SJCRH30 (cell line): Measurements from ENCODE around the gene DISP3. TPM values are rescaled to one million over a fixed set of nuclear protein-coding genes. Genes with fewer than 3 reads are reported as not detected.
"Not testable (repeated sequence)": the region's sequence is repeated elsewhere in the genome, so short reads cannot be mapped to it uniquely, and the experiment has no call there.

ENCODE experiments used
- DNase-seq, 2 experiments: peaks; one replicate each; pipeline ENCODE4 v3.0.0-alpha.2; 2015 to 2020
- H3K27ac ChIP-seq: fragments of 250-450 bp; sonication (Bioruptor Pico); 2 replicates; pipeline ENCODE4 v1.5.1; 2020; ENCODE audit warnings: mild to moderate bottlenecking, moderate library complexity
- H3K27me3 ChIP-seq: fragments of 250-450 bp; sonication (Bioruptor Pico); 2 replicates; pipeline ENCODE4 v1.5.1; 2020; ENCODE audit warnings: mild to moderate bottlenecking, moderate library complexity
- H3K36me3 ChIP-seq: fragments of 250-450 bp; sonication (Bioruptor Pico); 2 replicates; pipeline ENCODE4 v1.5.1; 2020; ENCODE audit warnings: mild to moderate bottlenecking, moderate library complexity
- H3K4me1 ChIP-seq: fragments of 250-450 bp; sonication (Bioruptor Pico); 2 replicates; pipeline ENCODE4 v1.5.1; 2020; ENCODE audit warnings: mild to moderate bottlenecking, moderate library complexity
- H3K4me3 ChIP-seq: fragments of 250-450 bp; sonication (Bioruptor Pico); 2 replicates; pipeline ENCODE4 v1.5.1; 2020; ENCODE audit warnings: mild to moderate bottlenecking, moderate library complexity
- H3K9me3 ChIP-seq: fragments of 250-450 bp; sonication (Bioruptor Pico); replicated peaks from 2 replicates; pipeline ENCODE4 v1.5.1; 2020; ENCODE audit warnings: mild to moderate bottlenecking, moderate library complexity
- total RNA-seq: library from RNA; depleted of rRNA; stranded (reverse); fragments of >200 nt; shearing (Covaris generic); gene quantifications from 2 replicates; pipeline ENCODE4 v1.2.3, GENCODE V29; 2014

The DISP3 gene
- total RNA-seq, 1 experiment from 2014 or later: 2.1 TPM

GRCh38 chr1:11566042-11566850 is 87.3 kb downstream of the DISP3 start:
- no peaks in the 10 kb centered on the region for H3K36me3 ChIP-seq
- peaks cover 40% of the 10 kb centered on the region for H3K27me3 ChIP-seq
- H3K4me3 ChIP-seq: no peak overlapping the region
- no peak for DNase-seq
- H3K4me1 ChIP-seq: peaks cover 11% of the 10 kb centered on the region
- H3K27ac ChIP-seq: no peak overlapping the region
- H3K9me3 ChIP-seq: no peaks in the 10 kb centered on the region

DNA sequence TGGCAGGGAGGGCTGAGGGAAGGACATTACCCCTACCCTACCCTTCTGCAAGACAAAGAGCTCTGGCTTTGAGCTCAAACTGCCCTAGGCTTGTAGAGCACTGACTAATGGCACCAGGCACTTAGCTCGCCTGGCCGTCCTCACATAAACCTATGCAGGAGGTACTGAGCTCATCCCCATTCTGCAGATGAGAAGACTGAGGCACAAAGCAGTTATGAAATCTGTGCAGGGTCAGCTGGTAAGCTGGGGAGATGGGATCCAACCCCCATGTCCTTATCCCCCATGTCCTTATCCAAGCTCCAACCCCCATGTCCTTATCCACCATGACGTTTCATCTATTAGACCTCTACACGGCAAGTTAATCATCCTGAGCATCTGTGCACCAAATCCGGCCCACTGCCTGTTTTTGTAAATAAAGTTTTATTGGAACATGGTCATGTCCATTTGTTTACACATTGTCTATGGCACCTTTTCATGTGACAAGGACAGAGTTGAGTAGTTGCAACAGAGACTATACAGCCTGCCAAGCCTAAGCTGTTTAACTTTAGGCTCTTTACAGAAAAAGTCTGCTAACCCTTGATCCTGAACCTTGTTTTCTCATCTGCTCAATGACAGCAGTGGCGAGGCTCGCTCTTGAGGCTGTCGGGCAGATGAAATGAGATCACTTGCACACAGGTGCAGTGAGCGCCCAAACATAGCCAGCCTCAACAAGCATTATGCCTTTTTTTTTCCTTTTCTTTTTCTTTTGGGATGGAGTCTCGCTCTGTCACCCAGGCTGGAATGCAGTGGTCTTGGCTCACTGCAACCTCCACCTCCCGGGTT is 88.5 kb downstream of the DISP3 start:
- Histone ChIP-seq H3K4me3 (no peak overlapping the region), H3K36me3 (no peaks in the 10 kb centered on the region), H3K27me3 (peaks cover 42% of the 10 kb centered on the region), H3K4me1 (peaks cover 11% of the 10 kb centered on the region), H3K27ac (no peak overlapping the region), H3K9me3 (no peaks in the 10 kb centered on the region)
- peak in 1 of 2 experiments; percentile 19 for DNase-seq

GRCh38 chr1:11568687-11569086 is 89.7 kb downstream of the DISP3 start:
- Histone ChIP-seq H3K27ac (no peak overlapping the region), H3K9me3 (no peaks in the 10 kb centered on the region), H3K4me1 (peaks cover 11% of the 10 kb centered on the region), H3K27me3 (peaks cover 39% of the 10 kb centered on the region), H3K4me3 (no peak overlapping the region), H3K36me3 (no peaks in the 10 kb centered on the region)
- DNase-seq: peak; percentile 60 to 62

DNA sequence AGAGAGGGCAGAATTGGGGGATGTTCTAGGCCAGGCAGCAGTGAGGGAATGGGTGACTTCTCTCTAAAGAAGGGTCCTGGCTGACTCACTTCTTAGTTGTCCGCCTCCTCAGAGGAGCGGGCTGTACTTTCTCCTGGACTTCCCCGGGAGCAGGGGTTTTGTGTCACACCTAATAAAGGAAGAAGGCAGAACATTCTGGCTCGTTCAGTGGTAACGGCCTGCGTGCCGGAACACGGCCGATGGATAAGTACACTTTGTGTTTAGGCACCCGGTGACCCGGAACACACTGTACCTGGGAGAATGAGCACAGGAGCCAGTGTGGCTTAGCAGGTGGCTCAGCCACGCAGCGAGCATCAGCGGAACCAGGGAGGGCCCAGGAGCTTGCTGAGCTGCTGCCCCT is 90.6 kb downstream of the DISP3 start:
- H3K36me3 ChIP-seq: no peaks in the 10 kb centered on the region
- H3K27me3 ChIP-seq: peaks cover 39% of the 10 kb centered on the region
- peaks cover 11% of the 10 kb centered on the region for H3K4me1 ChIP-seq
- no peaks in the 10 kb centered on the region for H3K9me3 ChIP-seq
- H3K27ac ChIP-seq: no peak overlapping the region
- no peak overlapping the region for H3K4me3 ChIP-seq
- no peak for DNase-seq

GRCh38 chr1:11569954-11570353 is 91.0 kb downstream of the DISP3 start:
- Histone ChIP-seq H3K4me1 (peaks cover 11% of the 10 kb centered on the region), H3K36me3 (no peaks in the 10 kb centered on the region), H3K27me3 (peaks cover 39% of the 10 kb centered on the region), H3K9me3 (no peaks in the 10 kb centered on the region), H3K27ac (no peak overlapping the region), H3K4me3 (no peak overlapping the region)
- no peak for DNase-seq

- peaks cover 39% of the 10 kb centered on the region for H3K27me3 ChIP-seq
- peaks cover 11% of the 10 kb centered on the region for H3K4me1 ChIP-seq
- no peak overlapping the region for H3K4me3 ChIP-seq
- H3K27ac ChIP-seq: no peak overlapping the region
- H3K36me3 ChIP-seq: no peaks in the 10 kb centered on the region
- no peaks in the 10 kb centered on the region for H3K9me3 ChIP-seq
- no peak for DNase-seq
Measured at GRCh38 chr1:11570821-11571380, 91.9 kb downstream of the DISP3 start.

DNA sequence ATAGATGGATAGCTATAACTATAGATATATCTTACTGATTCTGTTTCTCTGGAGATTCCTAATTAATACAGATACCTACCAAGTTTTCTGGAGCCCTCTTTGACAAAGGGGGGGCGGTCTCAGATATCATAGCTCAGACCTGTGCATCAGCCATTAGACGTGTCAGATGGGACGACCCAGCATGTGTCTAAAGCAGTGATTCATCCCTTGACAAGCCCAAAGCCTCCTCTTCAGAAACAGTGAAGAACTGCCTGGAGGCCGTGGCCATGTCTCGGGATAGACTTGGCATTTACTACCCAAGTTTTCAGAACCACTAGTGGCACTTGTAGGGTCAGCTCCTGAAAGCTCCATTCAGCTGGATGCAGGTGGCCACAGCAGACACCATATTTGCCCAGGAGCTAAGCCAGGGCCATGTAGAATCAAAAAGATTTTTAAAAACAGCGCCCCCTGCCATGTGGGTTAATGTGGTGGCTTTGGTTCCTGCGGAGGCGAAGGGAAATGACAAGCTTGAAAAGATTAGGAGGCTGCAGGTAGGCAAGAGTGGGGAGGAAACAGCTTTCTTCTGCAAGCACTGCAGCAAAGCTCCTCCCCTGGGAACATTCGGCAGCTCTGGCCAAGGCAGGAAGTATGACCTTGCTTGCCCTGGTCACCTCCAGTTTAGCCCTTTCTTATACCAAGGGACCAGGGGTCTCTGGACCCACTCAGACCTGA is 93.1 kb downstream of the DISP3 start:
- no peak overlapping the region for H3K27ac ChIP-seq
- H3K36me3 ChIP-seq: no peaks in the 10 kb centered on the region
- H3K4me1 ChIP-seq: peaks cover 11% of the 10 kb centered on the region
- H3K9me3 ChIP-seq: no peaks in the 10 kb centered on the region
- H3K4me3 ChIP-seq: no peak overlapping the region
- peak in 1 of 2 experiments; percentile 15 for DNase-seq
- peaks cover 38% of the 10 kb centered on the region for H3K27me3 ChIP-seq

- Histone ChIP-seq H3K9me3 (no peaks in the 10 kb centered on the region), H3K4me1 (peaks cover 7% of the 10 kb centered on the region), H3K27ac (no peak overlapping the region), H3K27me3 (peaks cover 48% of the 10 kb centered on the region), H3K36me3 (no peaks in the 10 kb centered on the region), H3K4me3 (no peak overlapping the region)
- DNase-seq: no peak
Measured at GRCh38 chr1:11573116-11573692, 94.2 kb downstream of the DISP3 start.

- no peaks in the 10 kb centered on the region for H3K36me3 ChIP-seq
- peaks cover 49% of the 10 kb centered on the region for H3K27me3 ChIP-seq
- DNase-seq: no peak
- no peaks in the 10 kb centered on the region for H3K4me1 ChIP-seq
- no peaks in the 10 kb centered on the region for H3K9me3 ChIP-seq
- no peak overlapping the region for H3K4me3 ChIP-seq
- H3K27ac ChIP-seq: no peak overlapping the region
Measured at GRCh38 chr1:11575553-11575952, 96.6 kb downstream of the DISP3 start.

- H3K9me3 ChIP-seq: no peaks in the 10 kb centered on the region
- no peak for DNase-seq
- H3K4me3 ChIP-seq: no peak overlapping the region
- peaks cover 42% of the 10 kb centered on the region for H3K27me3 ChIP-seq
- no peaks in the 10 kb centered on the region for H3K36me3 ChIP-seq
- H3K4me1 ChIP-seq: no peaks in the 10 kb centered on the region
- no peak overlapping the region for H3K27ac ChIP-seq
Measured at GRCh38 chr1:11576109-11576875, 97.3 kb downstream of the DISP3 start.

GRCh38 chr1:11578004-11578403 is 99.0 kb downstream of the DISP3 start:
- no peak for DNase-seq
- Histone ChIP-seq H3K4me1 (no peaks in the 10 kb centered on the region), H3K4me3 (no peak overlapping the region), H3K36me3 (no peaks in the 10 kb centered on the region), H3K27me3 (peaks cover 51% of the 10 kb centered on the region), H3K9me3 (no peaks in the 10 kb centered on the region), H3K27ac (no peak overlapping the region)

- no peaks in the 10 kb centered on the region for H3K4me1 ChIP-seq
- no peaks in the 10 kb centered on the region for H3K9me3 ChIP-seq
- DNase-seq: no peak
- no peaks in the 10 kb centered on the region for H3K36me3 ChIP-seq
- H3K4me3 ChIP-seq: no peak overlapping the region
- H3K27me3 ChIP-seq: peaks cover 47% of the 10 kb centered on the region
- H3K27ac ChIP-seq: no peak overlapping the region
Measured at GRCh38 chr1:11579506-11579905, 100.6 kb downstream of the DISP3 start.

DNA sequence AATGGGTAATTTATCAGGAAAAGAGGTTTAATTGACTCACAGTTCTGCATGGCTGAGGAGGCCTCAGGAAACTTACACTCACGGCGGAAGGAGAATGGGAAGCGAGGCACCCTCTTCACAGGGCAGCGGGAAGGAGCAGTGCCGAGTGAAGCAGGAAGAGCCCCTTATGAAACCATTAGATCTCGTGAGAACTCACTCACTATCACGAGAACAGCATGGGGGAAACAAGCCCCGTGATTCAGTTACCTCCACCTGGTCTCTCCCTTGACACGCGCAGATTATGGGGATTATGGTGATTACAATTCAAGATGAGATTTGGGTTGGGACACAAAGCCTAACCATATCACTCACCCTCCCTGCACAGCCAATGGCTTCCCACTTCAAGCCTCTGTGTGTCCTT is 101.1 kb downstream of the DISP3 start:
- not testable (repeated sequence) for H3K4me3 ChIP-seq, H3K4me1 ChIP-seq, H3K27ac ChIP-seq, DNase-seq, H3K36me3 ChIP-seq, H3K9me3 ChIP-seq
- peaks cover 47% of the 10 kb centered on the region for H3K27me3 ChIP-seq
